HG02970 (cell line): ENCODE data around the gene CTAGE1.

Experiments
- ATAC-seq: cut with Tn5 transposase; IDR thresholded peaks from one replicate; pipeline ENCODE4 v1.9.1; 2021; ENCODE audit warnings: mild to moderate bottlenecking, moderate library complexity, moderate number of reproducible peaks; ENCODE audit not compliant: unreplicated experiment, low FRiP score

CTAGE1 gene

DNA sequence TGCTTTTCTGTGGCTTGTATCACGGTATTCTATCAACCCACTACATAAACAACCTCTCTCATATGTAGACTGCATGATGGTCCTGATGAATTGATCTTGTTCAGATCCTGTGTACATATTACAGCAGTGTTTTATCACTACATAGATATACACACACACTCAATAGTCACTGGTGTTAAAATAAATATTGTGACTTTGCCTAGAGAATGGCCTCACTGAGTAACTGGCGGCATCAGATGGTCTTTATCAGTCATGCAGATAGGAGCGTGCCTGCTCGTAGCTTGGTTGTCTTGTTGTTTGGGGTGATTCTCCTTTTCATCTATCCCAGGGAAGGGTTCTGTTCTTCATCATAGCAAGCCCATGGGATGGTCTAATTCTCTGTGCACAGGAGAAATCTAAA is 18.4 kb upstream of the CTAGE1 start:
- ATAC-seq = no peak

DNA sequence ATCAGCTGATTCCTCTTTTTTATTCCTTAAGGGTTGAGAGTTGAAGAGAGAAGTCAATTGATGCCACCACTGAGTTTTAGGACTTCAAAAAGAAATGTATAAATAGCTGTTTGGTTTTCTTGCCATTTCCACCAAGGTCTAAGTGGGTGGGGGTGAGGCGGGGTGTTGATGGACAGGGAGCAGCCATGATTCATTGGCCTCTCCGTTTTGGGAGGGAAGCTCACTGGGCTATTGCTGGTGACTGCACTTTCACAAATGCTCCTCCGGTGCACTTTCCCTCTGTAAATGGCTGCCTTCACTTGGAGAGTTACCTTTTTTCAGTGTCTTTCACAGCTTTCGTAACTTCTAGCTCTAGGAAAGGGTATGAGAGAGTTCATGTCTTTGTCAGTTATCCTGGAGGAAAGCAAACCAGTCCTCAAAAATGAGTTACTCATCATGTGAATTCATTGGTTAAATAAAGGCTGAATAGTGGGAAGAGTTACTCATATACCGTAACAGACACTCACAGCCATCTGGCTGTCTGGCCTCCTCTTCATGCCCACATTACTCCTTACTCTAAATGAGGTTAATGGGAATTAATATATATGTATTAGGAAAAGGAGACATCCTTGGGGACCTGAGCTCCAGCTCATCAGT is 17.4 kb upstream of the CTAGE1 start:
- ATAC-seq = no peak

DNA sequence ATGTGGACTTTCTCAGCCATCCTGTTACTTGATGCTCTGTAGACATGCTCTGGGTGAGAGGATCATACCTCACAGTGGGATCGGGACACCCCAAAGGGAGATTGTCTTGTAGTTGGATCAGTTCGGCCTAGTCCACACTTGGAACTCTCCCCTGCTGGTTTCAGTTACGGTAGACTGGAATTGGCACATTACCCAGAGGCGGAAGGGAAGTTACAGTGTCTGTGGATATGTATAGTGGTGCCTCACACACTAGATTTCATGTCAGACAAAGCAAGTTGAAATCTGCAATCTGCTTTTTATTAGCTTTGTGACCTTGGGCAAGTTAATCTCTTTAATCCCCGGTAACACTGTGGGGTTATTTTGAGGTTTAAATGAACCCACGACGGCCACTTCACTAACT is 16.2 kb upstream of the CTAGE1 start:
- ATAC-seq = no peak

DNA sequence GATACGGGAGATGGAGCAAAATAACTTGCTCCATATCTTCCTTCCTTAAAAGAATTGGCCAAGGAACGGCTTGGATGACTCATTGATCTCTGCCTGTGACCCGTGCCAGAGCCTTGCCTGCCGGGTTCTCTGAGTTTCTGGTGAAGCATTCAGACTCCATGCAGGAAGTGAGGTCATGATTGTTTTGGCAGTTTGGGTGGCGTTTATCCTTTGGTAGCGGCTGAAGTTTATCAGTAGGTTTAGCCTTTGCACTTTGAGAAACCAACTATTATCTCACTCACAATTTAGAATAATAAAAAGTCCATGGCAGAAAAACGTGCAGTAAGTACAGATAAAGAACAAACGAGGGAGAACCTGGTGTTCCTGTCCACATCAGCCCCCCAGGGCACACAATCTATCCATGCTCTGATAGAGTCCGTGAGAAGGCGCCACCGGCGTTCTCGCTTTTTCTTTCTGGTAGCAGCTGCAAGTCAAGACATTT is 15.0 kb upstream of the CTAGE1 start:
- ATAC-seq = no peak

DNA sequence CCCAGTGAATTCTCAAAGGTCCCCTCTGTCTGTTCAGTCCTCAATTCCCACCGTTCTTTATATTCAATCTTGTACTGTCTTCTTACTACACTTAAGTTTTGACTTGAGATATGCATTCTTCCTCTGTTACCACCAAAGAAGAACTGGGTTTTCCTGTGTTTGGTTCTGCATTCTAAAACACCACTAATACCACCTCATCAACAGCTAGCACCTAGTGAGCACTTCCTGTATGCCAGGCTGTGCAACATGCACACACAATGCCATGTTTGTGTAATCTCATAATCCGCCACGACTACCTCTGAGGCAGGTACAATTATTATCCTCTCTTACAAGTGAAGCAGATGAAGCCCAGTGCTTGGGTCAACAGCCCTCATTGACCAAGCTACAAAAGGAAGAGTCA is 11.8 kb upstream of the CTAGE1 start:
- ATAC-seq = no peak

DNA sequence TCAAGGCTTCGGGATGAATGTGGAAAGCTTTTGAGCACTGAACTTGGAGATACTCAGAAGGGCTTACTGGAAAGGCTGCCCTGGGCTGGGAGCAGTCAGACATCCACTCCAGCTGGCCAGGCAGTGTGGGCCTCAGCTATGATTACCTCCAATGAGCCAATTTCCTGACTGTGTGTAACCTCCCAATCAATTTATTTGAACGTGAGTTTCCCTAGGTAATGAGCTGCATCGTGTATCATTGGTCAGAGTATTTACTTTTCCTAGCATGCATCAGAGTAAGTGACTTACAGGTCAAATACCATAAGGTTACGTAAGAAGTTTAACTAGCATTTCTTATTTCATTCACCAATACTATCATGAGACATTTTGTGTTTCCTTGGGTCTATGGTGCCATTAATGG is 11.0 kb upstream of the CTAGE1 start:
- ATAC-seq = no peak

DNA sequence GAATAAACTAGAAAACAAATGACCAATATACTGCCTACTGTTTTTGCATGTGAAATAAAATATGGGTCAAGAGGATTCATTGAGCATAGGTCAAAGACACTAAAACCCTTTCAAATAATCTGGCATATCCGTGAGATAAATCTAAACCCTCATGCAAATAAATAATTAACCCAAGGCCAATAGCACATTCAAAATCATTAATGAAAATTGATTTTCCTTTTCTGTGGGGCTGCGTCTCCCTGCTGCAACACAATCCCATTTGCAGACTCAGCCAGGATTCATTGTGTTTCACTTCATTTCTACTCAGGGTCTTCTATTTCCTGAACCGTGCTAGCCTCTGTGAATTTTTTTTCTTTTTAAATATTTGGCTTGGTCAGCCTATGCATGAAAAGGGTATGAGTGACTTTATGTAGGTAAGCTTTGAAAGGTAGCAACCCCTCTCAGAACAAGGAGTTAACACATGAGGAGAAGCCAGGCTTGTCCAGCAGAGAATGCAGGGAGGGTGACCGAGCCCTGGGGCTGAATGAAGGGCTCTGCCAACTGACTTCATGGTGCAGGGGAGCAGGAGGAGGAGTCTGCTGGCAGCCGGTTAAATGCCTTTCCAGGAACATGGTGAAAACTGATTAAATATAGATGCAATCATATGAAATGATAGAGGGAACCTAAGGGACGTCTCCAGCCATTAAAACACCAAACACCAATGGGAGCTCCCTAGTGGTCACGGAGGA is 10.3 kb upstream of the CTAGE1 start:
- ATAC-seq = no peak

DNA sequence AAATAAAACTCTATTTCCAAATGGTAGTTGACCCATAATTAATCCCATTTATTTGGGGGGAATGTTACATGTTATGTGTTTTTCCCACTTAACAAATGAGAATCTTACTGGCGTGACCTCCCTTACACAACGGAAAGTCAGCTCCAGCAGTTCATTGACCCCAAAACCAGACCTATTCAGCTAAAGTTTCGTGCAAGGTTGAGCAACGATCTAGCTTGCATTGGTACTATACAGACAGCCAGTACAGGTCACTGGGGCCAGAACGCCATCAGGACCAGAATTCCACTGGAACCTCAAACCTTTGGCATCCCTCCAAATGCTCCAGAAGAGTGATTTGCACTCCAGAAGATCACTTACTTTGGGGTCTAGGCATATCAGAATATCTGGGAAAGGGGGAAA is 6.8 kb upstream of the CTAGE1 start:
- ATAC-seq = no peak

DNA sequence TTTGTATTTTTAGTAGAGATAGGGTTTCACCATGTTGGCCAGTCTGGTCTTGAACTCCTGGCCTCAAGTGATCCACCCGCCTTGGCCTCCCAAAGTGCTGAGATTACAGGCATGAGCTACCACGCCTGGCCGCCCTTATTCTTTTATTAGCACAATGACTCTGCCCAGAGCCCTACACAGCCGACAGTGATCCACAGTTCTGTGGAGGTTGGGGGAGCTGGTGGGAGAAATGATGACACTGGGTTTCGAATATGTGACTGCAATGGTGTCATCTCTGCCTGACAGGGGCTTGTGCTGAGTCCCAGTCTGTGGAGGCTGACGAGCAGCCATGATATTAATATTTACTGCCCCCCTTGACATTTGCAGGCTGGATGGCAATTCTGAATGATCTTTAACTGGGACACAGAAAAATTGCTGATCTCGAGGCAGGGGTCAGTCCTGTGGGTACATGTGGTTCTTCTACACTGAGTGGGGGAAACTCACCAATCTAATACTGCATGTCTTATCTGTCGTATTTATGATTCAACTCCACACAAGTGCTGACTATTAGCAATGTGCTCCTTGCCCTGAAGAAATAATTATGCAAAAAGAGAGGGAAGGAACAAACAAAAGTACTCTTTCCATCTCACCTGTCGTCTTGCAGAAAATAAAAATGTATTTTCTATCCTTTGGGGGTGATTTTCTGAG is 6.3 kb upstream of the CTAGE1 start:
- ATAC-seq = no peak

DNA sequence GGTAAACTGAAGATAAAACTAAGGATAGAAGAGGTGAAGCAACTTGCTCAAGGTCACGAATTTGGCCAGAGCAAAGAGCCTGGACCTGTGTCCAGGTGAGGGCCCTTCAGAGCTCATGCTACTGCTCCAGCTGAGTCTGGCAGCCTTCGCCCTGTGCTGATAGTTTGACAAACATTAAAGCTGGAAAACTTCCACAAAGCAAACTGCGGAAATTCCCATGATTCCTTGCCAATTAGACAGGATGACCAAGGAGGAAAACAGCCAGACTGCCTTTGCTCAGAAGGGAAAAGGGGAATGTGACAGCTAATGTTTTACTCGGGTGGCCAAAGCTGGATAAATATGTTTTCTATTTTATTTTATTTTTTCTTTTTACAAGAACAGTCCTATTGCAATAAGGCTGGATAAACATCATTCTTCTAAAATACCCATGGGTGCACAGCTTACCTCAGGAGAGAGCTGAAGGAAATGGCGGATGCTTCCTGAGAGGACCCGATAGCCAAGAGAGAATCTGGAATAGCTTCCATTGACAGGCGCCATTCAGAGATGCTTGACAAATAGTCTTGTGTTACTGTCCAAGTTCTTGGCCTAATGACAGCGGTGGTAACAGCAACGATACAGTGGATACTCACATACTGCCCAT is 5.3 kb upstream of the CTAGE1 start:
- ATAC-seq = no peak

DNA sequence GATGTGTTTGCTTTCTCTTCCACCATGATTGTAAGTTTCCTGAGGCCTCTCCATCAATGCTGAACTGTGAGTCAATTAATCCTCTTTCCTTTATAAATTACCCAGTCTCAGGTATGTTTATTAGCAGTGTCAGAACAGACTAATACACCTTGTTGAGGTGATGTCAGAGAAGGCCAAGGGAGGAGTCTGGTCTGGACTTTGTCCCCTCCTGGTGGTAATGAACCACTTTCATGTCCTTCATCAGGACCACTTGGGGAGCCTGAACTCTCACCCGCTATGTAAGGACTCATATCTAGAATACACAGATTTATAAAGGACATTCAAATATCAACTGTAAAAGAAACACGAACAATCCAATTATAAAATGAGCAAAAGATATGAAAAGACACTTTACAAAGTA is 2.9 kb upstream of the CTAGE1 start:
- no peak for ATAC-seq

DNA sequence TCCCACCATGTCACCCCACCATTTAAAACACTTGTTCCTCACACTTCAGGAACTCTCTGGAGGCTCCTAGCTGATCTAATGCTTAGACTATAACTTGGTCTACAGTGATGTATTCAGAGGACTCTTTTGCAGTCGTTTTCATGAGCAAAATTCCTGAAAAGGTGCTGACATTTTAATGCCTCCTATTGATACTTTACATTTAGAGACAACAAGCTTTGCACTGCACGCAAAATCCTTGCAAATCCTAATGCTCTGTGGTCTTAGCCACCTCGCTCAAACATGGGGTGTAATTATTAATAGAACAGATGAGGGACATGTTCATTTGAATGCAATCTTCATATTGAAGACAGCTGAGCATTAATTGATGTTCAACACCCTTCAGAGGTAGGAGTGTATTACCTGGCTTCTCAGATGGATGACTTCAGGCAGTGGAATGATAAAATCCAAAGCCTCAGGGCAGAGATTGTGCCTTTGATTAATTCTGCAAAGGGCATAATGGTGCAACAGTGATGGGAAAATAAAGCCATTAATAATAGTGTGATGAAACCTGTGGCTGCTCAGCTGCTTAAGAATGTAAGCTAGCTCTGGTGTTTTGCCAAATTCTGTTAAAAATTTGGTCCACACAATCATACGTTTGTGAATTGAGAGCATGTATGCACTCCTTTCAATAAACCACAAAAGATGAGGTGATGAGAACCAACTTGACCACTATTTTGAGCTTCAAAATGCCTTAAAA is 5.4 kb downstream of the CTAGE1 start:
- ATAC-seq = no peak

DNA sequence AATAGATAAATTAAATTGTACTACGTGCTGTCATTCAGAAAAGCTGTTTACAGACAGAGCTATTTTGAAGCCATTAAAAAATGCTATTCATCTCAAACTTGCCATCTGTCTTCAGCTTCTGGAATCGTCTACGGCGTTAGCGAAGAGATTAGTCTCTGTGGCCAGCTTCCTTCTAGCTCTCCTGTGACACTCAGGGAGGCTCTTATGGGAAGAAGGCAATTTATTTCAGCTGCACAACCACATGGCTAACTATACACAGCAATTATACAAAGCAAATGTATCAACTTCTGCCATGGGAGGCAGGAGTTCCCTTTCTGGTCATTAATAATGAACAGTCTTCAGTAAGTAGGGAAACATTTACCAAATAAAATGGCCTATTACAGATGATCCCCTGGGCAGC is 6.3 kb downstream of the CTAGE1 start:
- ATAC-seq = no peak

DNA sequence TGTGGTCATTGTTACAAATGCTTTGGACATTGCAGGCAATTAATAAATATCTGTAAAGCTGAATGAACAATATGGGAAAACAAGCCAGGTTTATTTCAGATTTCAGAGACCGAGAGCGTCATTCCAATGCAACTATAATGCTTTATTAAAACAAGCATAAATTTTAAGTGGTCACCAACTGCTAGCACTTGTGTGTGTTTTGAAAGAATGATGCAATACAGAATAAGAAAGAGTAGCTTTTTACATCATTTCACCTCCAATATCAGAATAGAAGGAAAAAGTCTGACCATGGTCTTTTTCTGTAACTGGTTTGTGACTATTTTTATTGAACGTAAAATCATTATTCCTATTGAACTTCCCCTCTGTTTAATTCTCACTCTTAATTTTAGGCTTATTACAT is 7.6 kb downstream of the CTAGE1 start:
- ATAC-seq = no peak

DNA sequence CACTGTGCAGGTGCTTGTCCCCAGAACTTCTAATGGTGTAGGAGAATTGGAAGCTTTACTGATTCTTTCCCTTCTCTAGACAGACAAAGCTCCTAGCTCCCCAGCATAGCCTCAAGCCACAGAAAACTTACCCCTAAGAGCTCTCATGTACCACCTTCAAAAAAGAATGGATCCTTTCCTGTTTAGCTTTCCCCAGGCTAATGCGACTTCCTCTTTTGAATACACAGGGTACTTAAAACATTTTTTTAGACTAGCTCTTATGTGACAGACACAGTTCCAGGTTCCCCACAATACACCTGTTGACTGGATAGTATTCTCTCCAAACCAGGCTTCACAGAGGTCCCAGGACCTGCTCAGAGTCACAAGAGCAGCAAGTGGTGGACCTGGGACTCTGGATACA is 8.3 kb downstream of the CTAGE1 start:
- ATAC-seq = no peak

DNA sequence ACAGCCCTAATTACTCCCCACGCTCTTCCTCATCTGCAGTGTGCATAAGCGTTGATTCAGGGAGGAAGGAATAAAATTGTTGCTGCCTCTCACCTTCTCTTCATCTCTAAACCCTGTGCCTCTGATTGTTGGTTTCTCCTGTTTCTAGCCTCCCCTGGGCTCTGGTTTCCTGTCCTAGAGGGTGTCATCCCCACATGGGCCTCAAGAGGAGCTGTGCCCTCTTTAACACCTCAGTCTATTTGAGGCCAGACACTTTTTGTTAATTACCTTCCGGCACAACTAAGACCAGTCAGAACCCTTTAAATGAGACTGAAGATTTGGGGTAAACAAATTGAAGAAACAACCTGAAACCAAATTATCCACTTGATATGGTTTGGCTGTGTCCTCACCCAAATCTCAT is 9.7 kb downstream of the CTAGE1 start:
- no peak for ATAC-seq

DNA sequence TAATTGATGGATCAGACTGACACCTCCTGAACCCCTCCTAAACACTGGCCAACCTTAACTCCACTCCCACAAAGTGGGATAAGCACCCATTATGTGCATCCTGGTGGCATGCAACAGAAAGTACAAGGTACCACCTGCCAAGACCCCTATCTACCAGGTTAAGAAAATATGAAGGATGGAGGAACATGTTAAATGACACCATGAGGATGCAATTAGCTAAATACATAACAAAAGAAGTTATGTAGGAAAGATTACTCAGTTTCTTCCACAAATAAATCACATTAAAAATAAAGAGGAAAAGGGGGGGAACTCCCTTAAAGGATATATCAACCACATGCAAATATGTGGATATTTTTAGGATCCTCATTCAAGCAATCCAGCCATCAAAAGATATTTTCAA is 12.6 kb downstream of the CTAGE1 start:
- no peak for ATAC-seq

DNA sequence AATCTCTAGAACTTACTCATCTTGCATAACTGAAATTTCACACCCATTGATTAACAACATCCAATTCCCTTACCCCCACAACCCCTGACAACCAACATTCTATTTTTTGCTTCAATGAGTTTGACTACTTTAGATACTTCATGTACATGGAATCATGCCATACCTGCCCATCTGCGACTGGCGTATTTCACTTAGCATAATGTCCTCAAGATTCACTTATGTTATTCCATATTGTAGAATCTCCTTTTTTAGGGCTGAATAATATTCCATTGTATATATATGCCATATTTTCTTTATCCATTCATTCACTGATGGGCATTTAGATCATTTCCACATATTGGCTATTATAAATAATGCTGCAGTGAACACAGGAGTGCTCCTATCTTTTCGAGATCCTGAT is 13.8 kb downstream of the CTAGE1 start:
- no peak for ATAC-seq

DNA sequence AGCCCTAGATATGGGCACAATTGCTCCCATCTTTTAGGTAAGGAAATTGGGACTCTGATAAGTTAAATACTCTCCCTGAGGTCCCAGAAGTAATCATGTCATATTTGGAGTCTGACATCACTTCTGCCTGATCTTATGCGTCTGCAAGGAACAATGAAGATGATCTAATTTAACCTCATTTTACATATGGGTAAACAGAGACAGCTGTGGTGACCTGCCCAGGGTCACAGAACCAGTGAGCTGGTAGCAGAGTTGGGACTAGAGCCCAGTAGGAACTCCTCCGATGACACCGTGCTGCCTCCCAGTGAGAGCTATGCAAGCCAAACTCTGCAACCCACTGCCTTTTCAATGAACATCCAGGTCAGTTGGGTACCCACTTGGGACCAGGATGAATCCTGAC is 17.8 kb downstream of the CTAGE1 start:
- no peak for ATAC-seq

DNA sequence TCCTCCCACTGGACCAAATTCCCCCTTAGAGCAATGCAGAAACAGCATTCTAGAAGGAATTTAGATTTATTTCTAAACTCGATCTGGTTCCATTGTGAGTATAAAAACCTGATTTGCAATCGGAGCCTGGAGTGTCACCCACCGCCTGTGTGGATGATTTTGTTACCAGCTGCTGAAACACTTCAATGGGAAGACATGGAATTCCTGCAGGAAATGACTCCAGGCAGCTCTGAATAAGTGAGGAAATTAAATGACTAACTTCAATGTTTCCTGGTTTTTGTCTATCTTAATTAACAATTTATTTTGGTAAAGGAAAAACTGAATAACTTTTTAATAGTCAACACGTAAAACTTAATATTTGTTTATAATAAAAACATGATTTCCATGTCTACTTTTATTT is 19.3 kb downstream of the CTAGE1 start:
- ATAC-seq = no peak

DNA sequence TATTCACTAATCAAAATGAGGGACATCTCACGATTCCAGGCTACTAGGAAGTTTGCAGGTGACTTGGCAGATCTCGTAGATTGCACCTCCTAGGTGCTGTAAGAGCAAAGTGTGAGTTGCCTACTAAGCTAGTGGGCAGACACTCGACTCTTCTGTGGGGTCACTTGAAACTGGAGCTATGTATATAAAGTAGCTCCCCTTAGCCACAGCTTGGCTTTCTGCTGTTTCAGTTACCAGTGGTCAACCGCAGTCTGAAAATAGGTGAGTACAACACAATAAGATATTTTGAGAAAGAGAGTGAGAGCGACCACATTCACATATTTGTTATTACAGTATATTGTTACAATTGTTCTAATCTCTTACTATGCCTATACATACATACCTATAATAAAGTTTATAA is 23.3 kb downstream of the CTAGE1 start:
- no peak for ATAC-seq
